GM12872 (cell line): ENCODE data around the gene POLG.

Experiments
- CTCF ChIP-seq: IDR thresholded peaks from 3 replicates; pipeline ENCODE4 v1.5.1; 2011; ENCODE audit warnings: low read depth, mild to moderate bottlenecking, low read length, moderate library complexity; ENCODE audit not compliant: insufficient read depth

Gene POLG

GRCh38 chr15:89332446-89332845, 2.2 kb downstream of the POLG start:
- TF ChIP-seq CTCF: peak; percentile 47; the same call in 2 of the 3 replicates

GRCh38 chr15:89330881-89331595, 3.6 kb downstream of the POLG start:
- no peak for TF ChIP-seq CTCF

GRCh38 chr15:89330119-89330518, 4.5 kb downstream of the POLG start:
- no peak for TF ChIP-seq CTCF

GRCh38 chr15:89329329-89330084, 5.1 kb downstream of the POLG start:
- TF ChIP-seq CTCF: no peak

GRCh38 chr15:89328398-89329254, 6.0 kb downstream of the POLG start:
- no peak for TF ChIP-seq CTCF

- no peak for TF ChIP-seq CTCF
Observed at GRCh38 chr15:89327113-89327512, 7.5 kb downstream of the POLG start.

GRCh38 chr15:89326316-89326715, 8.3 kb downstream of the POLG start:
- no peak for TF ChIP-seq CTCF
